Glomerular visceral epithelial cell (primary cell): ENCODE measurements around the gene GABRP.
"Not testable (repeated sequence)": the region's sequence is repeated elsewhere in the genome, so short reads cannot be mapped to it uniquely, and the experiment has no call there.

Experiments used
- DNase-seq: peaks from one replicate; pipeline ENCODE4 v3.0.0-alpha.2; 2016; ENCODE audit errors: extremely low spot score

The GABRP gene

DNA sequence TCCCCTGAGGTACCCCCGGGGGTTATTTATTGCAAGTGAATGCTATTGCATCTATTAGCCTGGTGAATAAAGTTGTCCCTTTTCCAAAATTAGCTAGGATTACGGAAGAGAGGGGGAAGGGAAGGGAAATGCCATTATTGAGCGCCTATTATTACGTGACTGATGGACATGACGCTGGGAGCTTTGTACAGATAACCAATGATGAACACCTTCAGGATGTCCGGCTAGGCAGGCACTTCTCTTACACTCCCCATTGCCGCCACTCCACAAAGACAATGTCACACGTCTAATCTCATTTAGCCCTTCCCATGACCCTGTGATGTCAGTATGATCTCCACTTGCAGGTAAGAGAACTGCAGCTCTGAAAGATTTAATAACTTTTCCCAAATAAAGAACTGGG lies 9.4 kb downstream of the GABRP start:
- no peak for DNase-seq

DNA sequence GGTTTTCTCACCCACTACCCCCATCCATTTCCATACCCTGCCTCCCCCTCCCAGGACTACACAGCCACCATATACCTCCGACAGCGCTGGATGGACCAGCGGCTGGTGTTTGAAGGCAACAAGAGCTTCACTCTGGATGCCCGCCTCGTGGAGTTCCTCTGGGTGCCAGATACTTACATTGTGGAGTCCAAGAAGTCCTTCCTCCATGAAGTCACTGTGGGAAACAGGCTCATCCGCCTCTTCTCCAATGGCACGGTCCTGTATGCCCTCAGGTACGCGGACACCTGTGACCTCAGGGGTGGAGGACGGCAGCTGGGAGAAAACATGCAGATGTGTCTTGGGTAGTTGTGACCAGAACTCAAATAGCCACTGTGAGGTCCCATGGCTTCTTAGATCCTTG lies 11.6 kb downstream of the GABRP start:
- no peak for DNase-seq

DNA sequence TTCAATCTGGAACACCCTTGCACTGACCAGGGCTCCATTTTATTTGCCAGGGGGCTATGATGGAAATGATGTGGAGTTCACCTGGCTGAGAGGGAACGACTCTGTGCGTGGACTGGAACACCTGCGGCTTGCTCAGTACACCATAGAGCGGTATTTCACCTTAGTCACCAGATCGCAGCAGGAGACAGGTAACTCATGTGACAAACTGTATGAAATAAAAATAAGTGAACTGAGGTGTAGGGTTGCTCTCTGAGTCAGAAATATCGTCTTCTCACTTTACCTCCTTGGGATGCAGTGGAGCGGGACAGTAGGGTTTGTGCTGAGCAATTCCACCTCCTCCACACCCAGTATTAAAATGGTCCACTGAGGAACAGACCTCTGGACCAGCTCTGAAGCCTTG lies 22.1 kb downstream of the GABRP start:
- no peak for DNase-seq

GRCh38 chr5:170809551-170809950 lies 26.0 kb downstream of the GABRP start:
- DNase-seq: peak; percentile 42

DNA sequence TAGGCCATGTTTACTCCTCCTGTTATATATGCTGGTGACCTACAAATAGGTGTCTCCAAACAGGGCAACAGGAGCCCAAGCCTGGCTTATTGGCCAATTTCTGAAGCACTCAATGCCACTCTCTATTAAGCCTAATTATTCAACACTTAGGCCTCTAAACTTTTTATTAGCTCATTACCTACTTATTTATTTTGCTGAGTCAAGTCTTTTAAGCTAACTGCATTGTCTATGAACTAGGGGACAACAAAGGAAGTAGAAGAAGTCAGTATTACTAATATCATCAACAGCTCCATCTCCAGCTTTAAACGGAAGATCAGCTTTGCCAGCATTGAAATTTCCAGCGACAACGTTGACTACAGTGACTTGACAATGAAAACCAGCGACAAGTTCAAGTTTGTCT lies 28.2 kb downstream of the GABRP start:
- no peak for DNase-seq

GRCh38 chr5:170813231-170813630 lies 29.7 kb downstream of the GABRP start:
- DNase-seq: no peak

GRCh38 chr5:170817195-170817594 lies 33.7 kb downstream of the GABRP start:
- DNase-seq: no peak

DNA sequence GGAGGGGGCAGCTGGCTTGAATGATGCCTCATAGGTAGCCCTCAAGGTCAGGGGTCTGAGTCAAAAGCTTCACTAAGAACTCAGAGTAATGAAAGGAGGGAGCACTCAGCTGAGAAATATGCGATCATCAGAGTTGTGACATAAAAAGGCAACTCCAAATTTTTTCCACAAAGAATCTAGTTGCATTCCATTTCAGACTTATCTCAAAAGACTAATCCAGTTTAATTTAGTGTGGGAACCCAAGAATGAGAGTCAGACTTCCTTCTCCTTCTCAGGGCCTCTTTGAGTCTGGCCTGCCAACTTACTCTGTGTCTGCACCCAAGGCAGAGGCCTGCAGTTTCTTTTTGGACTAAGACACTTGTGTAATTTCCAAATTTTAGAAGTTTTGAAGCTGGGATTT lies 34.7 kb downstream of the GABRP start:
- DNase-seq: no peak

DNA sequence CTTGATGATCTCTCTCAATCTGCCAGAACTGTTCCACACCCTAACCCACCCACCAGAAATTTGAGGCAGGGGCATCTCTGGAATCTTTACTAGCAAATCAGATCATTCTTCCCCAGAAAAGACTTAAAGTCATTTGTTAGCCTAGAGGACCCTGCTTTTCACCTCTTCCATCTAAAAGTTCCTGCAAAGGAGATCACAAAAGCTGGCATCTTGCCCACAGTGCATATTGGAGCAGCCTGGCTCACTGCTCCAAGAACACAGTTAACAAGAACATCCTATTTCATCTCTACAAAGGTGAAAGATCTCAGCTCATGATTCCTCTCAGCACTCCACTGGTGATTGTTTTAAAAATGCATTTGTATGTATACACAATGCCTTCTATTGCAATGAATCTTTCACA lies 36.3 kb downstream of the GABRP start:
- DNase-seq: no peak

- no peak for DNase-seq
These were observed 37.8 kb downstream of the GABRP start for GRCh38 chr5:170821257-170821800.

GRCh38 chr5:170826117-170826516 lies 42.6 kb downstream of the GABRP start:
- DNase-seq: no peak

DNA sequence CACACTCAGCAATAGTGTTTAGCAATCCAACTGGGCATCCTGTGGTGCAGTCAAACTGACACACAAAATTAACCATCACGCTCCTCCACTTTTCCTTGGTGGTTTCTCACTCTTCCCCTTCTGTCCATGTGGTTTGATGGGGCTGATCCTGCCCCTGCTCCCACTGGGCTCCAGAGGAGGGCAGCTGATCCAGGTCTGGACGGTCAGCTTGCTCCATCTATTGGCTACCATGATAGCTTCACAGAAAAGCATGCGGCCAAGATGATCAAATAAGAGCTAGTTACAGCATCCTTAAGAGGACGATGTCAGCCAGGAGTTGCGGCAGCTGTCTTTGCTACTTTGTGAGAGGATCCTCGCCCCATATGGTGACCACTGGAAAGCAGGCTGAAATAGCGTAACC lies 48.7 kb downstream of the GABRP start:
- DNase-seq: no peak

DNA sequence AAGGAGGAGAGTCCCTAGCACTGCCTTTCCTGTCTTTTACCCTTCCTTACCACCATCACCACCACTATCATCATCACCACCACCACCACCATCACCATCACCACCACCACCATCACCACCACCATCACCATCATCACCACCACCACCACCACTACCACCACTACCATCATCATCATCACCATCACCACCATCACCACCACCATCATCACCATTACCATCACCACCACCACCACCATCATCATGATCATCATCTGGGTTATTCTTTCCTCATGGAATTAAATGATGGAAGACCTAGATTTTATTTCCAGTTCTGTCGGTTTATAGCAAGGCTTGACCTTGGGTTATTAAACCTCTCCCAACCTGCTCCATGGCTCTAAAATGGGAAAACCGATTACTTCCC lies 50.5 kb downstream of the GABRP start:
- not testable (repeated sequence) for DNase-seq

DNA sequence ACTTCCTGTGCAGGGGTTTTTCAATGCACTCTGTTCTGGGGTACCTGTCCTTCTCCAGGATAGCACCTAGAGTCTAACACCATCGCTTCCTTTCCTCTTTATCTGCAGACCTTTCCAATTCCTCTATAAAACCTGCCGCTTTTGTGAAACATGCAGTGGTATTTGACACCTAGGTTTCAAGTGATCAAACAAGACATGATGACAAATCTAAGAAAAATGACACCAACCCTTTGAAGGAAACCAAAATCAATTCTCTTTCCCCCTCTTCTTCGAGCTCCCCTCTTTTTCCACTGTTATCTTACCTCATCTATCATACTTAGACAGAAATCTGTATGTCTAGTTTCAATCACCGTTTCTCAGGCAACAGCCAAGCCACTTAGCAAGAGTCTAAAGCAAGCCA lies 52.7 kb downstream of the GABRP start:
- no peak for DNase-seq

- no peak for DNase-seq
These were observed 60.3 kb downstream of the GABRP start for GRCh38 chr5:170843870-170844269.

- DNase-seq: no peak
These were observed 61.1 kb downstream of the GABRP start for GRCh38 chr5:170844651-170845050.

GRCh38 chr5:170846416-170846815 lies 62.9 kb downstream of the GABRP start:
- DNase-seq: no peak

DNA sequence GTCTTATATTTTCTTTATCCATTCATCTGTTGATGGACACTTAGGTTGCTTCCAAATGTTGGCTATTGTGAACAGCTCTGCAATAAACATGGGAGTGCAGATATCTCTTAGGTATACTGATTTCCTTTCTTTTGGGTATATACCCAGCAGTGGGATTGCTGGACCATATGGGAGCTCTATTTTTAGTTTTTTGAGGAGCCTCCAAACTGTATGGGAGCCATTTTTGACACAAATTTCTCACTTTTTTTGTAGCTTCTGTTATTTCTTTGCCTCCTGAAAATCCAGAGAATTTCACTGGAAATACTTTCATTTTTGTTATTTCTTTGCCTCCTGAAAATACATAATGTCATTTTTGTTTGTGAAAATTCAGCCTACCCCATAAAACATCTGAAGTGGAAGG lies 63.3 kb downstream of the GABRP start:
- no peak for DNase-seq

DNA sequence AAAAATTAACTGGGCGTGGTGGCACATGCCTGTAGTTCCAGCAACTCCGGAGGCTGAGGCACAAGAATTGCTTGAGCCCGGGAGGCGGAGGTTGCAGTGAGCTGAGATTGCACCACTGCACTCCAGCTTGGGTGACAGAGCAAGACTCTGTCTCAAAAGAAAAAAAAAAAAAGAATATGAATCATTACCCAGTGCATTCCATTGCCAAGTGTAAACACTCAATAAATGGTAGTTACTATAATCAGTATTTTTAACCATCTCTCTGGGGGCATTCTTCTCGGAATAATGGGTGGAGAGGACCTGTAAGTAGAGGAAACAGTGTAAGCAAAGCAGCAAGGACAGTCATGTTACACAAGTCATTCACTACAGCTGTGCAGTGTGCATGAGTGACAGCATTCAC lies 64.5 kb downstream of the GABRP start:
- DNase-seq: no peak

DNA sequence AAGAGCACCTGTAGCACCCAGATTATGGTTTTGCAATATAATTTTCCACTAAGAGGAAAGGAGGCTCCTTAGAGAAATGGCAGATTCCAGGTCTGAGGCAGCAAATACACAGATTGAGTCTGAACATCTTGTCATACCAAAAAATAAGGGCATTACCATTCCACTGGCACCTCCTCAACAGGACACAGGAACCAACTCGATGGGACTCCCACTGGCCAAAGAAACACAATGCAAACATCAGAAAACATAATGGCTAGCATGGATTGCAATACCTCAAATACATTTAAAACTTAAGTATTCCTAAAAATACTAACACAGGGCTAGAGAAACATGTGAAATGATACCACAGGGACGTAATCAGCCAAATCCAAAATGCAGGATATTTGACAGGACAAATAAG lies 65.8 kb downstream of the GABRP start:
- DNase-seq: no peak

- no peak for DNase-seq
These were observed 71.0 kb downstream of the GABRP start for GRCh38 chr5:170854566-170854965.

- DNase-seq: no peak
These were observed 73.5 kb downstream of the GABRP start for GRCh38 chr5:170857066-170857465.

DNA sequence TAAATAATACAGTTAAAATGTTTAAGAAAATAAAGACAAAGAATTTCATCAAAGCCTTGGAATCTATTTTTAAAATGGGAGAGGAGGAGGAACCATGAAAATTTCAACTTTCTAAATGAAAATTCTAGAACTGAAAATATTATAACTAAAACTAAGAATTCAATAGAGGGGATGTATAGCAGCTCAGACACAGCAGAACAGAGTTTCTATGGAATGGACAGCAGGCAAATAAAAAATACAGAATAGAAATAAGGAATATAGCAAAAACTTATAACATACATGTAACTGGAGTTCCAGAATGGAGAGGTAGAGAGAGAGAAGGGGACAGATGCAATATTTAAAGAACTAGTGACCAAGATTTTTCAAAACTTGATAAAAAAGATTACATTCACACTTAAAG lies 76.9 kb downstream of the GABRP start:
- no peak for DNase-seq

DNA sequence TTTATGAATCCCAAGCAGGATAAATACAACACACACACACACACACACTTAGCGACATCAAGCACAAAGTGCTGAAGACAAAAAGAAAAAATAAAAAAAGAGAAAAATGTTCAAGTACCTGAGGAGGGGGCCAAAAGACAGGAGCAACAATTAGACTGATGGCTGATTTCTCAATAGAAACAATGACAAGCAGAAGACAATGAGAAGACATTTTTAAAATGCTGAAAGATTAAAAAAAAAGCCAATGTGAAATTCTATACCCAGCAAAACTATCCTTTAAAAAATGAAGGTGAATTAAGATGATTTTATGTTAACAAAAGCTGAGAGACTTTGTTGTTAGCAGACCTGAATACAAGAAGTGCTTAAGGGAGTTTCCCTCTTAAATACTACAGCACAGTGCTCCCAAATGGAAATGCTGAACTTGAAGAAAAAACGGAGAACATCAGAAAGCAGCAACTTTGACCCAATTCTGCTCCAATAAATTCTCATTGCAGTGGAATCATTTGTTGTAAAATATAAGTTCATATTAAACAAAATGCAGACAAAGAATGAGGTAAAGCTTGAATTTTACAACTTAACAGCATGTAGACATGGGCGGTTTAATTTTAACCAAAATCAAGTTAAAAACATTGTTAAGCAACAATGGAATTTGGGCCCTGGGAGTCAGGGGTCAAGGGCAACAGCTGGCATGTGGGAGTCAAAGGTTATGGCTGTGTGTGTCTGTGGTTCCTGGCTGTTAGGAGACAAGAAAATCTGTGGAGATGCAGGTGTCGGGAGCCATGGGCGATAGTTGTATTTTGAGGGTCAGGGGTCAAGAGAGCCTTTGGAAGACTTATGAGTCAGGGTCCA lies 77.5 kb downstream of the GABRP start:
- DNase-seq: no peak
